Stomach (tissue), 9 donors: ENCODE results near the gene USP36. TPM values are rescaled to one million over a fixed set of nuclear protein-coding genes. Genes with fewer than 3 reads are reported as not detected.

Experiments used
- DNase-seq, 2 donors: peaks; one replicate each; pipeline versions ENCODE4 v3.0.0 to v3.0.0-alpha.2; 2013 to 2019
- H3K27ac ChIP-seq, 5 donors: fragments of 200-600 bp in 4 of 5; sonication (generic) in 4 of 5; one replicate each; pipeline ENCODE4 v1.5.1; 2013 to 2019; ENCODE audit warnings: mild to moderate bottlenecking in 1 of 5, moderate library complexity in 1 of 5
- H3K27me3 ChIP-seq, 3 donors: fragments of 200-600 bp; sonication (generic); one replicate each; pipeline ENCODE4 v1.5.1; 2017 to 2019; ENCODE audit warnings: mixed run types in 1 of 3
- H3K36me3 ChIP-seq, 4 donors: fragments of 200-600 bp; sonication (generic); 1 replicate in 3 of 4; 2 replicates in 1 of 4; pipeline ENCODE4 v1.5.1; 2016 to 2019
- H3K4me1 ChIP-seq, 4 donors: fragments of 200-600 bp; sonication (generic); one replicate each; pipeline ENCODE4 v1.5.1; 2016 to 2019
- H3K4me3 ChIP-seq, 4 donors: fragments of 200-600 bp; sonication (generic) in 3 of 4; one replicate each; pipeline ENCODE4 v1.5.1; 2016 to 2019; ENCODE audit warnings: mild to moderate bottlenecking in 1 of 4
- H3K9me3 ChIP-seq, 4 donors: fragments of 200-600 bp; sonication (generic); one replicate each; pipeline ENCODE4 v1.5.1; 2016 to 2019
- CTCF ChIP-seq, 7 experiments: fragments of 450-650 bp in 4 of 7; fragments of 200-600 bp in 3 of 7; sonication (generic) in 3 of 7; IDR thresholded peaks; one replicate each; pipeline ENCODE4 v1.5.1; 2016 to 2019; ENCODE audit warnings: antibody characterized with exemption in 7 of 7, control low read depth in 2 of 7, mild to moderate bottlenecking in 1 of 7
- EP300 ChIP-seq: sonication (generic); formaldehyde crosslinking; IDR thresholded peaks from one replicate; pipeline ENCODE4 v1.6.1; 2017; ENCODE audit warnings: antibody characterized with exemption
- POLR2A ChIP-seq, 4 donors: fragments of 450-650 bp; IDR thresholded peaks; one replicate each; pipeline ENCODE4 v1.6.1; 2016; ENCODE audit warnings: antibody characterized with exemption in 4 of 4, control low read depth in 2 of 4, mild to moderate bottlenecking in 1 of 4, moderate library complexity in 1 of 4
- POLR2AphosphoS5 ChIP-seq, 3 donors: sonication (generic); formaldehyde crosslinking; IDR thresholded peaks; one replicate each; pipeline ENCODE4 v1.6.1; 2016; ENCODE audit warnings: antibody characterized with exemption in 3 of 3
- WGBS, 5 donors: extraction: QIAGEN DNeasy Blood & Tissue Kit in 3 of 5; methylation state at CpG; one replicate each; pipeline versions ENCODE4 v1.1.5 to v1.1.7; 2013 to 2018; 5-methylcytosine and 5-hydroxymethylcytosine counted together
- intact Hi-C: fragments of 100-400 bp; cut with DNase I; formaldehyde crosslinking; loops from one replicate; pipeline ENCODE4 v1.15.1; 2023; ENCODE audit warnings: low total_unique reads
- polyA plus RNA-seq, 3 donors: library from polyadenylated mRNA; stranded (reverse); fragments of 200-250 nt; gene quantifications; one replicate each; pipeline ENCODE4 v1.2.3, GENCODE V29; 2013
- total RNA-seq, 5 donors: library from RNA; depleted of rRNA; stranded (reverse); fragments of >200 nt; gene quantifications; one replicate each; pipeline versions ENCODE4 v1.1.0 to v1.2.3, GENCODE V29; 2014 to 2016
- donor health status: healthy with polysubstance abuse.
- donor health status: Bipolar disorder and iron deficiency.
- donor health status: healthy.

The USP36 gene
- total and polyA plus RNA-seq, 8 donors = 14.2 to 106 (median 34.8) TPM

- Histone ChIP-seq H3K9me3 (no peaks in the 10 kb centered on the region), H3K27ac (peak overlapping the region; percentile 5 to 84 (median 74)), H3K36me3 (no peaks in the 10 kb centered on the region), H3K4me1 (peaks cover 57 to 91% (median 72%) of the 10 kb centered on the region in 4 donors), H3K27me3 (no peaks in the 10 kb centered on the region), H3K4me3 (no peak overlapping the region)
- intact Hi-C loops = no loop called here
- peak in 2 of 3 donors; percentile 55 to 59 for TF ChIP-seq POLR2AphosphoS5 (IDR thresholded peaks at IDR 0.05)
- TF ChIP-seq EP300 = no peak
- TF ChIP-seq CTCF (IDR thresholded peaks at IDR 0.05) = no peak
- TF ChIP-seq POLR2A (IDR thresholded peaks at IDR 0.05) = no peak
- WGBS, 5 donors = 52 to 64% (median 55%) methylated on average over 8 of the region's 8 CpGs
- DNase-seq = peak; percentile 62 to 83
Measured at GRCh38 chr17:78748730-78749317, 91.8 kb downstream of the USP36 start.

- no peaks in the 10 kb centered on the region for H3K27me3 ChIP-seq
- TF ChIP-seq CTCF (IDR thresholded peaks at IDR 0.05) (no peak), EP300 (no peak), POLR2AphosphoS5 (IDR thresholded peaks at IDR 0.05) (no peak), POLR2A (IDR thresholded peaks at IDR 0.05) (no peak)
- H3K27ac ChIP-seq = peak overlapping the region; percentile 5 to 84 (median 74)
- intact Hi-C loops = no loop called here
- H3K36me3 ChIP-seq = no peaks in the 10 kb centered on the region
- DNase-seq = no peak
- H3K9me3 ChIP-seq = no peaks in the 10 kb centered on the region
- 30 to 43% (median 36%) methylated on average over 6 of the region's 6 CpGs for WGBS, 5 donors
- peaks cover 57 to 85% (median 70%) of the 10 kb centered on the region in 4 donors for H3K4me1 ChIP-seq
- H3K4me3 ChIP-seq = no peak overlapping the region
Measured at GRCh38 chr17:78748048-78748729, 92.4 kb downstream of the USP36 start.

- H3K27ac ChIP-seq = peak overlapping the region in 4 of 5 donors; percentile 5 to 84 (median 77)
- no peaks in the 10 kb centered on the region for H3K9me3 ChIP-seq
- H3K36me3 ChIP-seq = no peaks in the 10 kb centered on the region
- no peak overlapping the region for H3K4me3 ChIP-seq
- peaks cover 50 to 79% (median 68%) of the 10 kb centered on the region in 4 donors for H3K4me1 ChIP-seq
- H3K27me3 ChIP-seq = no peaks in the 10 kb centered on the region
- no peak for DNase-seq
- 80 to 87% (median 80%) methylated on average over 2 of the region's 2 CpGs for WGBS, 5 donors
- intact Hi-C loops = no loop called here
- TF ChIP-seq EP300 (no peak), POLR2AphosphoS5 (IDR thresholded peaks at IDR 0.05) (peak in 1 of 3 donors; percentile 15)
Measured at GRCh38 chr17:78747488-78747887, 93.1 kb downstream of the USP36 start.

GRCh38 chr17:78746949-78747269, 93.7 kb downstream of the USP36 start:
- no peak overlapping the region for H3K4me3 ChIP-seq

More at GRCh38 chr17:78746949-78747269, 93.7 kb downstream of the USP36 start:
- Histone ChIP-seq H3K36me3 (no peaks in the 10 kb centered on the region), H3K4me1 (peaks cover 47 to 79% (median 68%) of the 10 kb centered on the region in 4 donors), H3K27ac (peak overlapping the region in 3 of 5 donors; percentile 74 to 84 (median 80)), H3K27me3 (no peaks in the 10 kb centered on the region), H3K9me3 (no peaks in the 10 kb centered on the region)
- TF ChIP-seq EP300 (no peak), POLR2AphosphoS5 (IDR thresholded peaks at IDR 0.05) (no peak), POLR2A (IDR thresholded peaks at IDR 0.05) (no peak), CTCF (IDR thresholded peaks at IDR 0.05) (no peak)
- DNase-seq = no peak
- 27 to 60% (median 43%) methylated on average over 1 to 2 of the region's 2 CpGs for WGBS, 5 donors
- intact Hi-C loops = no loop called here
